A549 (cell line): ENCODE measurements around the gene PRDM12. TPM values are rescaled to one million over a fixed set of nuclear protein-coding genes. Genes with fewer than 3 reads are reported as not detected.

Source experiments
- ATAC-seq, 2 experiments: fragments of 200-7000 bp in 1 of 2; fragments of >200 bp in 1 of 2; cut with Nextera tagmentation in 1 of 2; cut with Tn5 transposase in 1 of 2; 3 replicates each; pipeline versions ENCODE4 v1.8.0 to v1.9.1; 2018 to 2020; ENCODE audit warnings: mild to moderate bottlenecking in 1 of 2, moderate library complexity in 1 of 2
- CTCF ChIA-PET: fragments of 300-600 bp; sonication (Branson Sonifier 250); formaldehyde crosslinking; extraction: SDS; loops from one replicate; lab custom pipeline; 2021; ENCODE audit warnings: antibody characterized with exemption, inconsistent platforms; lab: Yijun Ruan, JAX
- POLR2A ChIA-PET: fragments of 350-600 bp; formaldehyde crosslinking; extraction: SDS; loops from one replicate; lab custom pipeline; 2021; ENCODE audit warnings: antibody characterized with exemption, inconsistent platforms; lab: Yijun Ruan, JAX
- DNase-seq, 2 experiments: peaks; one replicate each; pipeline versions ENCODE4 v3.0.0 to v3.0.0-alpha.2; 2011 to 2016; ENCODE audit warnings: low read depth in 1 of 2, low spot score in 1 of 2
- FAIRE-seq: peaks from 2 replicates; lab custom pipeline; 2011; peaks lifted over from hg19 to GRCh38; lab: Jason Lieb, UNC
- H3K27ac ChIP-seq, 2 experiments: fragments of >200 bp; sonication (Bioruptor Twin); formaldehyde crosslinking; 3 replicates each; pipeline ENCODE4 v1.5.1; 2016 to 2017
- H3K4me1 ChIP-seq: fragments of >200 bp; sonication (Bioruptor Twin); formaldehyde crosslinking; 3 replicates; pipeline ENCODE4 v1.6.1; 2016
- H3K4me2 ChIP-seq: fragments of >200 bp; sonication (Bioruptor Twin); formaldehyde crosslinking; 3 replicates; pipeline ENCODE4 v1.6.1; 2016
- H3K4me3 ChIP-seq: fragments of >200 bp; sonication (Bioruptor Twin); formaldehyde crosslinking; 3 replicates; pipeline ENCODE4 v1.5.1; 2016
- H3K9me3 ChIP-seq: fragments of >200 bp; sonication (Bioruptor Twin); formaldehyde crosslinking; 3 replicates; pipeline ENCODE4 v1.6.1; 2016
- CBX2 ChIP-seq: fragments of 200-600 bp; sonication (generic); IDR thresholded peaks from 2 replicates; pipeline ENCODE4 v1.6.1; 2016; ENCODE audit warnings: low read depth, mild to moderate bottlenecking, borderline replicate concordance
- CTCF ChIP-seq: fragments of >200 bp; sonication (Bioruptor Twin); formaldehyde crosslinking; IDR thresholded peaks from 3 replicates; pipeline ENCODE4 v1.5.1; 2016
- E2F6 ChIP-seq: IDR thresholded peaks from 2 replicates; pipeline ENCODE4 v1.6.1; 2012; ENCODE audit warnings: low read depth, borderline replicate concordance
- EP300 ChIP-seq, 2 experiments: fragments of >200 bp; sonication (Bioruptor Twin); formaldehyde crosslinking; IDR thresholded peaks; 2 replicates in 1 of 2; 3 replicates in 1 of 2; pipeline ENCODE4 v1.6.1; 2016 to 2017
- JUN ChIP-seq, 2 experiments: fragments of >200 bp; sonication (Bioruptor Twin); formaldehyde crosslinking; IDR thresholded peaks; 2 replicates in 1 of 2; 3 replicates in 1 of 2; pipeline ENCODE4 v1.6.1; 2016 to 2017
- MYC ChIP-seq: IDR thresholded peaks from 2 replicates; pipeline ENCODE4 v1.6.1; 2012; ENCODE audit warnings: mild to moderate bottlenecking, inconsistent platforms, low read length, improper control_type of control experiment, borderline replicate concordance
- POLR2A ChIP-seq: IDR thresholded peaks from 2 replicates; pipeline ENCODE4 v1.6.1; 2012; ENCODE audit warnings: mild to moderate bottlenecking, low read length
- RARB ChIP-seq: fragments of 250-450 bp; sonication (Bioruptor Pico); IDR thresholded peaks from 2 replicates; pipeline ENCODE4 v1.8.0; 2021; ENCODE audit warnings: mild to moderate bottlenecking, moderate library complexity
- TP53 ChIP-seq: fragments of 250-450 bp; sonication (Bioruptor Pico); IDR thresholded peaks from 2 replicates; pipeline ENCODE4 v1.5.0; 2021; ENCODE audit warnings: mild to moderate bottlenecking, moderate library complexity
- WGBS: methylation state at CpG from one replicate; pipeline ENCODE4 v1.1.6; 2017; ENCODE audit errors: missing lambda C conversion rate; 5-methylcytosine and 5-hydroxymethylcytosine counted together
- polyA minus RNA-seq: library from RNA; depleted of rRNA, polyadenylated mRNA; stranded (reverse); fragments of >200 nt; gene quantifications from 2 replicates; pipeline ENCODE4 v1.2.3, GENCODE V29; 2011; rRNA and poly(A)+ RNA removed
- polyA plus RNA-seq, 4 experiments: library from polyadenylated mRNA; depleted of rRNA in 3 of 4; stranded (reverse); fragments of >200 nt; fragmentation: RNase III in 1 of 4; extraction: RNeasy Plus Mini Kit Qiagen cat#74134 plus additional on column Dnase treatment in 1 of 4; gene quantifications; 2 replicates in 3 of 4; 3 replicates in 1 of 4; pipeline ENCODE4 v1.2.3, GENCODE V29; 2011 to 2017
- TF ChIP-seq, protein P1 (sequence below): IDR thresholded peaks from 2 replicates; pipeline ENCODE4 v1.6.1; 2012
- TF ChIP-seq, protein P2 (sequence below): IDR thresholded peaks from 2 replicates; pipeline ENCODE4 v1.6.1; 2012
- TF ChIP-seq, protein P3 (sequence below): fragments of >200 bp; sonication (Bioruptor Twin); formaldehyde crosslinking; IDR thresholded peaks from 2 replicates; pipeline ENCODE4 v1.6.1; 2016

Gene PRDM12
- polyA plus RNA-seq (2011; rRNA removed) (0.09 and 0.17 TPM in 2 replicates), polyA plus RNA-seq (2017; fragmentation: RNase III; extraction: RNeasy Plus Mini Kit Qiagen cat#74134 plus additional on column Dnase treatment) (0.10 to 0.17 TPM (median 0.13 TPM) in 3 replicates), polyA minus RNA-seq (0.08 and 0.10 TPM in 2 replicates)
- 0.05 and 0.14 TPM in 2 replicates for polyA plus RNA-seq (2012; cell fraction: cytosol; rRNA removed)
- 0.10 and 0.17 TPM in 2 replicates for polyA plus RNA-seq (2012; cell fraction: nucleus; rRNA removed)

- peak within 1 kb of the TSS; percentile 27; the same call in 2 of the 3 replicates for H3K4me3 ChIP-seq
- POLR2A ChIA-PET = no interaction called here
- peaks cover 36% of the 10 kb centered on the region for H3K4me1 ChIP-seq
- TF ChIP-seq E2F6 (peak; percentile 65; the same call in 1 of the 2 replicates), RARB (no peak)
- TF ChIP-seq, protein P1, sequence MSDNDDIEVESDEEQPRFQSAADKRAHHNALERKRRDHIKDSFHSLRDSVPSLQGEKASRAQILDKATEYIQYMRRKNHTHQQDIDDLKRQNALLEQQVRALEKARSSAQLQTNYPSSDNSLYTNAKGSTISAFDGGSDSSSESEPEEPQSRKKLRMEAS = peak; percentile 66
- H3K4me2 ChIP-seq = peak within 1 kb of the TSS; percentile 71
- H3K9me3 ChIP-seq = no peaks in the 10 kb centered on the region
- no peak within 1 kb of the TSS for H3K27ac ChIP-seq
- ATAC-seq = peak; percentile 7 to 16; a peak in 4 of 6 replicates
- CTCF ChIA-PET = interaction anchor here (1.5 to 4.6 kb wide), 2 partner anchors 18 to 135 kb away, joined by 3 to 22 read pairs; no protein-coding TSS in a partner anchor
- WGBS = 31% methylated on average over 22 of the region's 76 CpGs
- FAIRE-seq = no peak
- DNase-seq = peak in 1 of 2 experiments; percentile 47
Measured at GRCh38 chr9:130664251-130665028, at the start of gene PRDM12. Gene PRDM12, plus strand, starts transcription at chr9:130664594. Its CDS starts 60 bp downstream, at chr9:130664654.

DNA sequence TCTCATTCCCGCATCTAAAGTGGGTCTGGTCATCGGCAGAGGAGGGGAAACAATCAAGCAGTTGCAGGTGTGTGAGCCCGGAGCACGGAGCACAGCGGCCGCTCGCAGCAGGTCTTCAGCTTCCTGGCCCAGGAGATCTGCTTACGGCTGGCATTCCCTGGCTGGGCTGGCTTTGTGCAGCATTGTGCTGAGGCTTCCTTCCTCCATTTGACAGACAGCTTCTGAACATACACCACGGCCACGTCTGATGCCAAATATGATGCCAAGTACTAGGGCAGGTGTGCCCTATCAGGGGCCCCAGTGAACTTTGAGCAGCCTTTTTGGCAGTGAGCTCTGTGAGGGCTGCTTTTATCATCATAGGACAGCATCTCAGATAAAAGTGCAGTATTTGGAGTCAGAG lies 47.9 kb upstream of the PRDM12 start:
- H3K27ac ChIP-seq = no peak overlapping the region
- H3K4me1 ChIP-seq = no peaks in the 10 kb centered on the region

DNA sequence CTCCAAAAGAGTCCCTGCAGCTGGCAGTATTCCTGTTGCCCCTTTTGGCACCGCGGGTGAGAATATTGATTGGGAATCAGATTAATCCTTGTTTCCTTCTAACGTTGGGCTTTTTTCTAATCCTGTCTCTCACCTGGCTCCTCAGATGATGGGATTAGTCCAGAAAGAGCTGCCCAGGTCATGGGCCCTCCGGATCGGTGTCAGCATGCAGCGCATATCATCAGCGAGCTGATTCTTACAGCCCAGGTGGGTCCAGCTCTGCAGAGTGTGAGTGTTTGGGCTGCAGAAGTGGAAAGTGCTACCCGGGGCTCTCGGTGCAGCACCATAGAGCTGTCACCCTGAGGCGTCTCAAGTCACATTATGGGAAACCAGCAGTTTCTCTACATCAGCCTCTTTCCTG lies 40.9 kb upstream of the PRDM12 start:
- DNase-seq (no peak), FAIRE-seq (no peak), ATAC-seq (no peak)
- ChIA-PET CTCF (interaction anchor here (3.3 to 5.5 kb wide), 3 partner anchors 8 to 161 kb away, joined by 18 to 30 read pairs (median 23); no protein-coding TSS in a partner anchor), POLR2A (no interaction called here)
- Histone ChIP-seq H3K4me3 (no peak overlapping the region), H3K4me1 (no peaks in the 10 kb centered on the region), H3K4me2 (no peak overlapping the region), H3K27ac (no peak overlapping the region), H3K9me3 (no peaks in the 10 kb centered on the region)
- TF ChIP-seq, protein P2, sequence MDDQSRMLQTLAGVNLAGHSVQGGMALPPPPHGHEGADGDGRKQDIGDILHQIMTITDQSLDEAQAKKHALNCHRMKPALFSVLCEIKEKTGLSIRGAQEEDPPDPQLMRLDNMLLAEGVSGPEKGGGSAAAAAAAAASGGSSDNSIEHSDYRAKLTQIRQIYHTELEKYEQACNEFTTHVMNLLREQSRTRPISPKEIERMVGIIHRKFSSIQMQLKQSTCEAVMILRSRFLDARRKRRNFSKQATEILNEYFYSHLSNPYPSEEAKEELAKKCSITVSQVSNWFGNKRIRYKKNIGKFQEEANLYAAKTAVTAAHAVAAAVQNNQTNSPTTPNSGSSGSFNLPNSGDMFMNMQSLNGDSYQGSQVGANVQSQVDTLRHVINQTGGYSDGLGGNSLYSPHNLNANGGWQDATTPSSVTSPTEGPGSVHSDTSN = no peak
- no peak for TF ChIP-seq CBX2
- no peak for TF ChIP-seq MYC
- TF ChIP-seq POLR2A = no peak
- TF ChIP-seq, protein P1 = no peak
- no peak for TF ChIP-seq TP53
- TF ChIP-seq CTCF = no peak
- TF ChIP-seq JUN (IDR thresholded peaks at IDR 0.05) = no peak
- no peak for TF ChIP-seq EP300 (IDR thresholded peaks at IDR 0.05)
- 98% methylated on average over 10 of the region's 10 CpGs for WGBS

More for the DNA sequence above, 47.9 kb upstream of the PRDM12 start:
- no peak for FAIRE-seq
- DNase-seq = no peak
- H3K4me2 ChIP-seq = no peak overlapping the region
- 93% methylated on average over 8 of the region's 10 CpGs for WGBS
- CTCF ChIA-PET = interaction anchor here (0.9 to 4.3 kb wide), 6 partner anchors 9 to 68 kb away, joined by 3 to 23 read pairs (median 3); no protein-coding TSS in a partner anchor
- no peak for ATAC-seq
- TF ChIP-seq, protein P3, sequence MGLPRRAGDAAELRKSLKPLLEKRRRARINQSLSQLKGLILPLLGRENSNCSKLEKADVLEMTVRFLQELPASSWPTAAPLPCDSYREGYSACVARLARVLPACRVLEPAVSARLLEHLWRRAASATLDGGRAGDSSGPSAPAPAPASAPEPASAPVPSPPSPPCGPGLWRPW = no peak
- TF ChIP-seq, all 56 proteins: peak for 0
- Histone ChIP-seq H3K4me3 (no peak overlapping the region), H3K9me3 (no peaks in the 10 kb centered on the region)
- POLR2A ChIA-PET = no interaction called here
